T-helper 17 cell (primary cell): Measurements from ENCODE around the gene DRC3. TPM values are rescaled to one million over a fixed set of nuclear protein-coding genes. Genes with fewer than 3 reads are reported as not detected.

ENCODE experiments used
- ATAC-seq: fragments of 150-1000 bp; cut with Tn5 transposase; 2 replicates; pipeline ENCODE4 v1.10.0; 2021; ENCODE audit warnings: mild to moderate bottlenecking, moderate library complexity
- DNase-seq, 3 donors: peaks; one replicate each; pipeline versions ENCODE4 v3.0.0 to v3.0.0-alpha.2; 2020 to 2021
- H3K9me3 ChIP-seq: one replicate; pipeline ENCODE4 v1.7.0; 2013; ENCODE audit warnings: low read length, mild to moderate bottlenecking; ENCODE audit not compliant: control insufficient read depth, poor library complexity, severe bottlenecking
- H3K27ac Mint-ChIP-seq: one replicate; pipeline ENCODE4 v1.8.0; 2022; ENCODE audit warnings: mild to moderate bottlenecking, moderate library complexity, mixed read lengths
- H3K27me3 Mint-ChIP-seq: one replicate; pipeline ENCODE4 v1.8.0; 2022; ENCODE audit warnings: mixed read lengths
- H3K36me3 Mint-ChIP-seq: one replicate; pipeline ENCODE4 v1.8.0; 2022; ENCODE audit warnings: low read depth, mixed read lengths
- H3K4me1 Mint-ChIP-seq: one replicate; pipeline ENCODE4 v1.8.0; 2022; ENCODE audit warnings: mild to moderate bottlenecking, mixed read lengths
- H3K4me3 Mint-ChIP-seq: one replicate; pipeline ENCODE4 v1.8.0; 2022; ENCODE audit warnings: mild to moderate bottlenecking, moderate library complexity, mixed read lengths
- total RNA-seq, 4 donors: library from RNA in 2 of 4; stranded (reverse) in 2 of 4; gene quantifications; one replicate each; pipeline ENCODE4 v1.2.3 and lab custom pipeline; 2022 to 2026

DRC3 gene
- total RNA-seq, 2 donors from 2014 or later, result not detected

DNA sequence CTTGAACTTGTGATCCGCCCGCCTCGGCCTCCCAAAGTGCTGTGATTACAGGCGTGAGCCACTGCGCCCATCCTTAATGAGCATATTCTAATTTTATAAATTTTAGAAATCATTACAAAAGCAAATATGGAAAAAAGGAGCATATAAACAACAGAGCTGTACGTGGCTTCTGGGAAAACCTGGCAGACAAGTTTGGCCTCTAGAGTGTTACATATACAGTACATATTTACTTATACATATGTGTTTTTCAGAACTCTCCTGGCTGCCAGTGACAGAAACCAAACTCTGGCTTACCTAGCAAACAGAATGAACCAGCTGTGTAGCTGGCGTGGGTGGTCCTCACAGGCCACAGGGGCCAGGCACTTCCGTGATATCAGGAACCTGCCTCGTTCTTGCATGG, 10.1 kb downstream of the DRC3 start:
- no peaks in the 10 kb centered on the region for H3K9me3 ChIP-seq
- ATAC-seq (no peak), DNase-seq (no peak)
- Mint-ChIP-seq H3K27me3 (no peaks in the 10 kb centered on the region), H3K4me3 (no peak overlapping the region), H3K36me3 (no peaks in the 10 kb centered on the region), H3K4me1 (peaks cover 3% of the 10 kb centered on the region), H3K27ac (no peak overlapping the region)

DNA sequence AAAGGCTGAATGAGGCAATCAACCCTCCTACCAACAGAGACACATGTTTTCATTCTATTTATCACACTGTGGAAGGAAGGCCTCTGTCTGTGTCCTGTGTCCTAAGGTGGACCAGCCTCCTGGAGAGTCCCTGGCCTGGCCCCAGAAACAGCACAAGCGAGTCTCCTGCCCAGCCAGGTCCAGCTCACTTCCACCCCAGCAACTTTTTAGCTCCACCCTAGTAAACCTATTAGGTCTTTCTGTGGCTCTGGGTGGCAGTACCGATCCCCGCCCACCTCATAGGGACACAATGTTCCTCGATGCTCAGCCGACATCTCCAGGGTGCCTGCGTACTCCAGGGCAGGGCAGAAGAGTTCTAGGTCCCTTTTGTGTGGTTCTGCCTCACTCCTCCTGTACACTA, 10.7 kb downstream of the DRC3 start:
- no peaks in the 10 kb centered on the region for H3K36me3 Mint-ChIP-seq
- no peak for DNase-seq

DNA sequence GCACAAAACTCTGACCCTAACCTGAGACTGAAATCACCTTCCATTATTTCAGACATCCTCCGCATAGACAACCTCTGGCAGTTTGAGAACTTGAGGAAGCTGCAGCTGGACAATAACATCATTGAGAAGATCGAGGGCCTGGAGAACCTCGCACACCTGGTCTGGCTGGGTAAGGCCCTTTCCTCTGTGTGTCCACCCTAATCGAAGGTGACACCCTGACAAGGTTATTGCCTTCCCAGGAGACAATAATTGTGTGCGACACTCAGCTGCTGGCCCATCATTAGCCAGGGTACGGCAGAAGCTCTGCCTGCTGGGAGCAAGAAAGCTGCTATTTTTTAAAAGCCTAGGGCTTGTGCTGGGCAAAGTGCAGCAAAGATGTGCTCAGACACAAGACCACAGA, 11.1 kb downstream of the DRC3 start:
- H3K9me3 ChIP-seq, result no peaks in the 10 kb centered on the region
- no peak for ATAC-seq
- no peaks in the 10 kb centered on the region for H3K36me3 Mint-ChIP-seq
- H3K4me3 Mint-ChIP-seq, result no peak overlapping the region
- peaks cover 1% of the 10 kb centered on the region for H3K27me3 Mint-ChIP-seq
- no peaks in the 10 kb centered on the region for H3K4me1 Mint-ChIP-seq
- H3K27ac Mint-ChIP-seq, result no peak overlapping the region
- DNase-seq, result no peak

More for the DNA sequence above, 10.7 kb downstream of the DRC3 start:
- H3K4me3 Mint-ChIP-seq, result no peak overlapping the region
- no peaks in the 10 kb centered on the region for H3K27me3 Mint-ChIP-seq
- no peaks in the 10 kb centered on the region for H3K4me1 Mint-ChIP-seq
- no peak for ATAC-seq
- H3K27ac Mint-ChIP-seq, result no peak overlapping the region
- no peaks in the 10 kb centered on the region for H3K9me3 ChIP-seq

DNA sequence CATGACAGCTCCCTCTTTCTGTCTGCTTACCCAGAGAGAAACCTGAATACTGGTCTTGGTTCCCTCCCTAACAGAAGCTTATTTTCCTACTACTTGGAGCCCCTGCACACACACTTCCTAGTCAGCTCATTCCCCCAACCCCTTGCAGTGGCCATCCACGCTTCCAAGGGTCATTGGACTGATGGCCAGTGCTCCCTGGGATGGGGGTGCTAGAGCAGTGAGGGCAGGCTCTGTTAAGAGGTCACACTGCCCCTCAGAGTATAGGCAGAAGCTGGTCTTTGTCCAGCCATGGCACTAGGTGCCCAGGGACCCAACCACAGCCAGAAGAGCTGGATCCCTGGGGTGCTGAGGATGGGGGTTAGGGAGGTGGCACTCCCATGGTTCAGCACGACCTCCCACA, 12.5 kb downstream of the DRC3 start:
- Mint-ChIP-seq H3K27ac (no peak overlapping the region), H3K4me1 (no peaks in the 10 kb centered on the region), H3K36me3 (no peaks in the 10 kb centered on the region), H3K4me3 (no peak overlapping the region), H3K27me3 (peaks cover 6% of the 10 kb centered on the region)
- no peak for DNase-seq
- no peak for ATAC-seq
- H3K9me3 ChIP-seq, result no peaks in the 10 kb centered on the region

DNA sequence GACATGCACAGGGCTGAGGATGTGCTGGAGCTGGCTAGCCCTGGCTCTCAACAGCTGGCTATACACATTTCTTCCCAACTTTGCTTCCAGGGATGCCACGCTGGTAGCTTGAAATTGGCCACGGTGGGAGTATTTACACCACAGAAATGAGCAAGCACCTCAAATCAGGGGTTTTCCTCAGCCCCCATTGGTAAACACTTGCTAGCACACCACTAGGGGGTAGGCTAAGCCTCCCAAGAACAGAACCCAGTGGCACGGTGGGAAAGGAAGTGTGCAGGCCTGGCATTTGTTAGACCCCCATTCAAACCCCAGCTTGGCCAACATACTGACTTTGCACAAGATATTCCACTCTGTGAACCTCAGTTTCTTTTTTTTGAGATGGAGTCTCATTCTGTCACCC, 12.9 kb downstream of the DRC3 start:
- Mint-ChIP-seq H3K27me3 (peaks cover 6% of the 10 kb centered on the region), H3K36me3 (no peaks in the 10 kb centered on the region), H3K27ac (no peak overlapping the region), H3K4me1 (no peaks in the 10 kb centered on the region), H3K4me3 (no peak overlapping the region)
- no peak for DNase-seq
- no peaks in the 10 kb centered on the region for H3K9me3 ChIP-seq
- no peak for ATAC-seq

DNA sequence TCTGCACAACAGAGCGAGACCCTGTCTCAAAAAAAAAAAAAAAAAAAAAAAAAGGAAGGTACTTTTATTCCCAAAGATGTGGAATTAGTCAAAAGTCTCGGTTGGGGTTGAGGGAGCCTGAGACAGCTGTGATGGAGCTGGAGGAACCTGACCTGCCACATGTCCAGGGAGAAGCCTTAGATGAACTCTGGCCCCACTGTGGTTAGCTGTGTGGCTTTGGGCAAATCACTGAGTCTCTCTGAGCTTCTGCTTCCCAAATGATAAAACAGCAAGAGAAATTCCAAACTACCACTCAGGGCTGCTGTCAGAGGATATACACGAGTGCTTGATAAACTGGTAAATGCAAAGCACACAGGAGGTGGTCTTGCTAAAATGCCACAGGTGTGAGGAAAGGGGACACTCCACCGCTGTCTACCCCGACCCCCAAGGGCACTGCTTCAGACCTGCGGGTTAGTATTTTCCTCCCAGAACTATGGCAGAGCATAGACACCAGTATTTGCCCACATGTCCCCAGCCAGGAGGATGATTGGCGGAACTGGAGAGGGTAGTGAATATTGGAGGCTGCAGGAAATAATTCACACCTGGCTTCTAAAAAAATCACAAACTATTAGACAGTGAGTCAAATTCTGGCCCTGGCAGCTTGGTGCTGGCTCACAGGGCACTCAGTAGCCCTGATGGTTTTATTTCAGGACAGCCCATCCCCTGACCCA, 14.7 kb downstream of the DRC3 start:
- DNase-seq (no peak), ATAC-seq (no peak)
- H3K4me1 Mint-ChIP-seq, result no peaks in the 10 kb centered on the region
- H3K27ac Mint-ChIP-seq, result no peak overlapping the region
- no peaks in the 10 kb centered on the region for H3K9me3 ChIP-seq
- peaks cover 6% of the 10 kb centered on the region for H3K27me3 Mint-ChIP-seq
- H3K36me3 Mint-ChIP-seq, result no peaks in the 10 kb centered on the region
- H3K4me3 Mint-ChIP-seq, result no peak overlapping the region

DNA sequence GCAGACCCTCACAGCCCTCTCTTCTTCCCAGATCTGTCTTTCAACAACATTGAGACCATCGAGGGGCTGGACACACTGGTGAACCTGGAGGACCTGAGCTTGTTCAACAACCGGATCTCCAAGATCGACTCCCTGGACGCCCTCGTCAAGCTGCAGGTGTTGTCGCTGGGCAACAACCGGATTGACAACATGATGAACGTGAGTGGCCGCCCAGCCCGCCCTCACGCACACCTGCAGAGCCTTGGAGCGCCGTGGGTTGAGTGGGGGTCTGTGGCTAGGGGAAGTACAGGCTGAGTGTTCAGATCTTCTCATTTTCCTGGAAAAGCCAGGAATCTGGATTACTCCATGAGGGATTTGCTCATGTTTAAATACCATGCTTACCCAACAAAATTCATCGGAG, 15.2 kb downstream of the DRC3 start:
- Mint-ChIP-seq H3K36me3 (no peaks in the 10 kb centered on the region), H3K27ac (no peak overlapping the region), H3K4me1 (no peaks in the 10 kb centered on the region), H3K4me3 (no peak overlapping the region), H3K27me3 (peaks cover 6% of the 10 kb centered on the region)
- H3K9me3 ChIP-seq, result no peaks in the 10 kb centered on the region
- ATAC-seq, result no peak
- no peak for DNase-seq

DNA sequence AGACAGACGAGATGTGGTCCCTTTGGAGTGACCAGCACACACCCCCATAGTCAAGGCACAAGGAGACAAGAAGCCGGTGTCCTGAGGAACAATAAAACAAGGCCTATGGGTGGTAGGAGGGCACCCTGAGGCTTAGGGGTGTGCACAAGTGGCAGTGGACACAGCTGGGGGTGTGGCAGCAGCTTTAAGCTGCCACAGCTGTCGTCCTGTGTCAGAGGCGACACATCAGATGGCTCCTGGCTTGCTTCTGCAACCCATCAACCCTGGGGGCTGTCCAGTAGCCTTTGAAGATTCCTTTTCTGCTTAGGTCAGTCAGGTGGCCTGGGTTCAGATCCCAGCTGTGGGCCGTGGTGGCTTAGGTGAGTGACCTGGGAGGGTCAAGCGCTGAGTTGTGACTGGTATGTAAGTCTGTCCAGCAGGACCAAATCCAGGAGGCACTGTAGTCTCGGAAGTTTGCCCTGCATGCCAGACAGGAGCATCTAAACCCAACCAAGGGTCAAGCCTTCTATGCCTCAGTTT, 15.8 kb downstream of the DRC3 start:
- DNase-seq, result no peak
- Mint-ChIP-seq H3K27me3 (peaks cover 6% of the 10 kb centered on the region), H3K4me1 (no peaks in the 10 kb centered on the region), H3K4me3 (no peak overlapping the region), H3K27ac (no peak overlapping the region), H3K36me3 (no peaks in the 10 kb centered on the region)
- H3K9me3 ChIP-seq, result no peaks in the 10 kb centered on the region
- ATAC-seq, result no peak

DNA sequence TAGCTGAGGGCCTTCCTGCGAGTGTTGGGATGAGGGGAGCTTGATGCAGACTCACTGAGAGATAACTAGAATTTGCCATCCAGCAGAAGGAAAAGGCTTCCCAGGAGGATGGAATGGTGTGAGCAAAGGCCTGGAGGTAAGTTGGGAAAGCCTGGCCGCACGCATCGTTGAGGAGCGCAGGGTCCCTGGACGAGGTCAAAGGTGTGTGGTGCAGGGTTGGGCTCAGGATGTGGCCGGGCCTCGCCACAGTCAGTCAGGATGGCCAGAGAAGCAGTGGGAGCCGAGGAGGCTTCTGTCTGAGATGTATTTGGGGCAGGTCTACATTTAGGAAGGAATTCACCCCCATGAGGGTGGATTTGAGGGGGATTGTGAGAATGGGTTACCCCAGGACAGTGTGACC, 16.4 kb downstream of the DRC3 start:
- no peak for DNase-seq
- Mint-ChIP-seq H3K36me3 (no peaks in the 10 kb centered on the region), H3K27ac (no peak overlapping the region), H3K27me3 (peaks cover 6% of the 10 kb centered on the region), H3K4me1 (no peaks in the 10 kb centered on the region), H3K4me3 (no peak overlapping the region)
- no peak for ATAC-seq
- no peaks in the 10 kb centered on the region for H3K9me3 ChIP-seq

DNA sequence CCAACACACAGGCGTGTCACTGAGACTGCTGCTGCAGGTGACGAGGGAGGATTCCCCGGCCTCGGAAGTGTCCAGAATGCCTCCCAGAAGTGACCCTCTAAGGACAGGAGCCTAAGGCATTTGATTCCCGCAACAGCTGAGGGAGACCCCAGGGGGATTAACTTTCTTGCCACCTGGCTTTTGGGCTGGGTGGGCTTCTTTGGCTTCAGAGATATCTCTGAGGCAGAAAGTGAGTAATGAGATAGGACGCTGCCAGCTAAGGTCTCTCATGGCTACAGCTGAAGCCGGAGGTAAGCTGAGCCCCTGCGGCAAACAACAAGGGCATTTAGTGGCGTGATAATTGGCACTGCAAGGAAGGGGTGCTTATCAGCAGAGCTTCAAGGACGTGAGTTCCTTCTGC, 17.0 kb downstream of the DRC3 start:
- H3K27me3 Mint-ChIP-seq, result peaks cover 6% of the 10 kb centered on the region
- no peak overlapping the region for H3K4me3 Mint-ChIP-seq

DNA sequence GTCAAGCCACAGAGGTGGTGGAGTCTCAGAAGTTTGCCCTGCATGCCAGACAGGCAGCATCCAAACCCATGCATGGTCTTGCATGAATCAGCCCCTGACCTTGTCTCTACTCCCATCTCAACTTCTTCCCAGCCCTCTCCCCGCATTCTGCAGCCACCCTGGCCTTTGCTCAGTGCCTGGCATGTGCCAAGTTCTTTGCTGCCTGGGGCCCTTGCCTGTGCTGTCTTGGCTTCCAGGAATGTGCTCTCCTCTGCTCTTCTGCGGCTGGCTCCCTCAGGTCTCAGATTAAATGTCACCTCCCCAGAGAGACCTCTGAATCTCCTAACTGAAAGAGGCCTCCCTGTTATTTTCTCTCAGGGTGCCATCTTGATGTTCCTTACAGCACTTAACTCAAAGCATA, 17.6 kb downstream of the DRC3 start:
- no peaks in the 10 kb centered on the region for H3K9me3 ChIP-seq
- no peak for ATAC-seq
- peaks cover 2% of the 10 kb centered on the region for H3K36me3 Mint-ChIP-seq
- peaks cover 7% of the 10 kb centered on the region for H3K4me1 Mint-ChIP-seq
- no peak overlapping the region for H3K4me3 Mint-ChIP-seq
- H3K27me3 Mint-ChIP-seq, result peaks cover 6% of the 10 kb centered on the region
- no peak for DNase-seq
- no peak overlapping the region for H3K27ac Mint-ChIP-seq

More for the DNA sequence above, 17.0 kb downstream of the DRC3 start:
- no peak overlapping the region for H3K27ac Mint-ChIP-seq
- H3K4me1 Mint-ChIP-seq, result peaks cover 3% of the 10 kb centered on the region
- ATAC-seq, result no peak
- DNase-seq, result no peak
- H3K9me3 ChIP-seq, result no peaks in the 10 kb centered on the region
- H3K36me3 Mint-ChIP-seq, result no peaks in the 10 kb centered on the region

DNA sequence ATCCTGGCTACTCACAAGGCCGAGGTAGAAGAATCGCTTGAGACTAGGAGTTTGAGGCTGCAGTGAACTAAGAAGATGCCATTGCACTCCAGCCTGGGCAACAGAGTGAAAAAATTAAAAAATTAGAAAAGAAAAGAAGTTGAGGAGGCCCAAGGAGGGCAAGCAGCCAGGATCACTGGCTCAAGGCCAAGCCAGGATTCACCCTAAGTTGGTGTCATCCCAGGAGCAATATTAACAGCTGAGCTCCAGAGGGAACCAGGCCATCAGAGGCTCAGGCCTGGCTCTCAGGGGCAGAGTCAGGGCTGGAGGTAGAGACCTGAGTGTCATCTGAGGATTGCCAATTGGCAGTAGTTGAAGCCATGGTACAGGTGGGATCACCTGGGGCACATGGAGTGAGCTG, 20.7 kb downstream of the DRC3 start:
- Mint-ChIP-seq H3K36me3 (peaks cover 2% of the 10 kb centered on the region), H3K4me3 (no peak overlapping the region), H3K27ac (peak overlapping the region; percentile 39), H3K27me3 (peaks cover 6% of the 10 kb centered on the region), H3K4me1 (peaks cover 7% of the 10 kb centered on the region)
- DNase-seq, result no peak
- ATAC-seq, result no peak
- H3K9me3 ChIP-seq, result no peaks in the 10 kb centered on the region

DNA sequence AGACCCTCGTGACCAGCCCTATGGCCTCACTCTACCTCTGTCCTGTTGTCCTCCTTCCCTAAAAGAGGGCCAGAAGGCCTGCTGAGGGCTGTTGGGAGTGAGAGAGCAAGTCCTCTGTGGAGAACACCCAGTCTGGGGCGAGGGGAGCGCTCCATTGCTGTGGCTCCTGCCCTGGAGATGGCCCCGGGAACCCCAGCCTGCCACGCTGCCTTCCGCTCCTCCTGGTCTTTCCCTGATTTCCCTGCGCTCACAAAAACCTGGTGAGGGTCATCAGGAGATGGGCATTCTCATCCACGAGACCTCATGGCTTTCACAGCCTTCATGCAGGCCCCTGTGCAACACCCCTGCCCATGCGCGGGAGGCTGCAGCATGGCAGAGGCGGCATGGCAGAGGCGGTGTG, 21.2 kb downstream of the DRC3 start:
- no peaks in the 10 kb centered on the region for H3K9me3 ChIP-seq
- no peak for ATAC-seq

More for the DNA sequence above, 21.2 kb downstream of the DRC3 start:
- peaks cover 7% of the 10 kb centered on the region for H3K4me1 Mint-ChIP-seq
- H3K27me3 Mint-ChIP-seq, result peaks cover 4% of the 10 kb centered on the region
- H3K4me3 Mint-ChIP-seq, result no peak overlapping the region
- no peak overlapping the region for H3K27ac Mint-ChIP-seq
- H3K36me3 Mint-ChIP-seq, result peaks cover 2% of the 10 kb centered on the region
- no peak for DNase-seq
